GM12878 (cell line): Measurements from ENCODE around the gene BBX. TPM values are rescaled to one million over a fixed set of nuclear protein-coding genes. Genes with fewer than 3 reads are reported as not detected.

Experiments
- ATAC-seq: fragments of 200-7000 bp; cut with Tn5 transposase; 3 replicates; pipeline ENCODE4 v1.9.1; 2020; ENCODE audit warnings: mild to moderate bottlenecking, moderate library complexity
- BruUV-seq: library from RNA; stranded (reverse); fragments of 400-500 nt; replicated peaks from 2 replicates; lab custom pipeline; 2021; lab: Mats Ljungman, UMichigan
- CTCF ChIA-PET: fragments of 300-600 bp; sonication (Branson Sonifier 250); formaldehyde crosslinking; extraction: SDS; loops from one replicate; lab custom pipeline; 2021; ENCODE audit warnings: inconsistent platforms; lab: Yijun Ruan, JAX
- POLR2A ChIA-PET: fragments of 350-600 bp; formaldehyde crosslinking; extraction: SDS; loops from one replicate; lab custom pipeline; 2021; ENCODE audit warnings: inconsistent platforms; lab: Charles Lee
- RAD21 ChIA-PET: fragments of 300-600 bp; sonication (Branson Sonifier 250); formaldehyde crosslinking; loops from one replicate; lab custom pipeline; 2023; ENCODE audit warnings: antibody characterized with exemption; ENCODE audit not compliant: unreplicated experiment; lab: Charles Lee
- SMC1A ChIA-PET: fragments of 300-600 bp; sonication (Branson Sonifier 250); formaldehyde crosslinking; loops from one replicate; lab custom pipeline; 2023; ENCODE audit not compliant: unreplicated experiment, uncharacterized antibody; lab: Charles Lee
- DNase-seq: peaks from one replicate; pipeline ENCODE4 v3.0.0-alpha.2; 2011; ENCODE audit warnings: low read depth, low spot score
- FAIRE-seq: peaks from 3 replicates; lab custom pipeline; 2011; peaks lifted over from hg19 to GRCh38; lab: Jason Lieb, UNC
- H2AFZ ChIP-seq: 2 replicates; pipeline ENCODE4 v1.6.0; 2011; ENCODE audit warnings: low read depth, low read length, control low read depth; ENCODE audit not compliant: control insufficient read depth
- H3K27ac ChIP-seq: 2 replicates; pipeline ENCODE4 v1.5.1; 2011; ENCODE audit warnings: control low read depth; ENCODE audit not compliant: control insufficient read depth, insufficient read depth
- H3K27me3 ChIP-seq, 2 experiments: replicated peaks in 1 of 2; 2 replicates each; pipeline versions ENCODE4 v1.6.0 to v1.6.1; 2011; ENCODE audit warnings: low read length in 1 of 2; ENCODE audit not compliant: control insufficient read depth in 2 of 2, insufficient read depth in 2 of 2
- H3K36me3 ChIP-seq, 2 experiments: 2 replicates each; pipeline ENCODE4 v1.5.1; 2011; ENCODE audit warnings: low read length in 1 of 2; ENCODE audit not compliant: control insufficient read depth in 2 of 2, insufficient read depth in 2 of 2
- H3K4me1 ChIP-seq: 2 replicates; pipeline ENCODE4 v1.6.1; 2011; ENCODE audit warnings: mild to moderate bottlenecking, low read length, moderate library complexity, mixed read lengths; ENCODE audit not compliant: control insufficient read depth, insufficient read depth
- H3K4me2 ChIP-seq: 2 replicates; pipeline ENCODE4 v1.6.0; 2011; ENCODE audit warnings: control low read depth; ENCODE audit not compliant: control insufficient read depth, insufficient read depth
- H3K4me3 ChIP-seq: fragments of 200-600 bp; sonication (generic); 2 replicates; pipeline ENCODE4 v1.5.1; 2016
- H3K79me2 ChIP-seq: 2 replicates; pipeline ENCODE4 v1.6.0; 2011; ENCODE audit warnings: low read length; ENCODE audit not compliant: control insufficient read depth, insufficient read depth
- H3K9ac ChIP-seq: 2 replicates; pipeline ENCODE4 v1.8.0; 2011; ENCODE audit warnings: low read length, control low read depth, mixed read lengths; ENCODE audit not compliant: control insufficient read depth, insufficient read depth
- H3K9me3 ChIP-seq: replicated peaks from 3 replicates; pipeline ENCODE4 v1.5.1; 2011; ENCODE audit warnings: mild to moderate bottlenecking, low read length; ENCODE audit not compliant: control insufficient read depth, insufficient read depth
- H4K20me1 ChIP-seq: 2 replicates; pipeline ENCODE4 v1.6.0; 2011; ENCODE audit not compliant: control insufficient read depth, insufficient read depth
- BACH1 ChIP-seq: fragments of 450-650 bp; IDR thresholded peaks from 2 replicates; pipeline ENCODE4 v1.6.1; 2017; ENCODE audit warnings: mild to moderate bottlenecking, borderline replicate concordance
- CHD1 ChIP-seq: IDR thresholded peaks from 2 replicates; pipeline ENCODE4 v1.6.1; 2012; ENCODE audit warnings: low read depth, low read length, improper control_type of control experiment
- ELK1 ChIP-seq: IDR thresholded peaks from 2 replicates; pipeline ENCODE4 v1.6.1; 2012; ENCODE audit warnings: low read depth, low read length, improper control_type of control experiment
- MAX ChIP-seq: IDR thresholded peaks from 2 replicates; pipeline ENCODE4 v1.6.1; 2012; ENCODE audit warnings: low read depth, low read length, improper control_type of control experiment
- MYC ChIP-seq: IDR thresholded peaks from 2 replicates; pipeline ENCODE4 v1.6.1; 2011; ENCODE audit warnings: mild to moderate bottlenecking, low read length, moderate library complexity, inconsistent platforms; ENCODE audit not compliant: insufficient read depth, insufficient replicate concordance, insufficient read length, severe bottlenecking
- NR2C1 ChIP-seq: fragments of 450-650 bp; IDR thresholded peaks from 2 replicates; pipeline ENCODE4 v1.6.1; 2017; ENCODE audit warnings: antibody characterized with exemption, mild to moderate bottlenecking, moderate library complexity
- NRF1 ChIP-seq: conservative IDR thresholded peaks from 2 replicates; pipeline ENCODE4 v1.6.1; 2011; ENCODE audit warnings: mild to moderate bottlenecking, low read depth, low read length, improper control_type of control experiment
- REST ChIP-seq: IDR thresholded peaks from 2 replicates; pipeline ENCODE4 v1.6.1; 2012; ENCODE audit warnings: mild to moderate bottlenecking, low read depth, low read length
- YBX1 ChIP-seq: fragments of 450-650 bp; IDR thresholded peaks from 2 replicates; pipeline ENCODE4 v1.6.1; 2016; ENCODE audit warnings: antibody characterized with exemption
- ZBTB4 ChIP-seq: fragments of 450-650 bp; formaldehyde crosslinking; IDR thresholded peaks from 2 replicates; pipeline ENCODE4 v1.4.0; 2022; ENCODE audit warnings: mild to moderate bottlenecking, moderate library complexity
- WGBS: methylation state at CpG from one replicate; pipeline ENCODE4 v1.1.6; 2016; ENCODE audit warnings: low lambda C conversion rate; ENCODE audit not compliant: insufficient replicate concordance, insufficient coverage; ENCODE audit errors: missing lambda C conversion rate; 5-methylcytosine and 5-hydroxymethylcytosine counted together
- in situ Hi-C: fragments of 300-500 bp; cut with MboI; formaldehyde crosslinking; loops from 9 replicates; pipeline ENCODE4 v1.14.3; 2018; ENCODE audit warnings: mixed read lengths
- intact Hi-C: fragments of 100-400 bp; cut with micrococcal nuclease; formaldehyde crosslinking; loops from one replicate; pipeline ENCODE4 v1.14.2; 2022; ENCODE audit not compliant: unreplicated experiment
- polyA plus RNA-seq, 11 experiments: library from polyadenylated mRNA; depleted of rRNA in 4 of 11; unstranded in 6 of 11; stranded (reverse) in 5 of 11; fragments of >200 nt; fragmentation: Nextera tagmentation in 4 of 11; fragmentation: Illumina TruSeq in 1 of 11; extraction: Ambion mirVana in 4 of 11; extraction: Trizol in 1 of 11; gene quantifications; 1 replicate in 1 of 11; 2 replicates in 10 of 11; pipeline versions ENCODE4 v1.2.1 to v1.2.3, GENCODE V29; 2011 to 2016; ENCODE audit warnings: inconsistent platforms in 2 of 11, missing spikeins in 2 of 11, low read depth in 1 of 11
- total RNA-seq, 4 experiments: library from RNA; depleted of rRNA in 3 of 4; stranded (reverse); fragments of >200 nt in 3 of 4; fragmentation: Illumina TruSeq in 1 of 4; extraction: Trizol in 1 of 4; gene quantifications; 2 replicates each; pipeline versions ENCODE4 v1.2.1 to v1.2.3, GENCODE V29; 2013 to 2021

BBX gene
- total and polyA plus RNA-seq, 10 of the 15 experiments (the other 5 are each of a cell fraction or from before 2014, with no cell fraction given): 13.3 to 38.5 (median 32.0) TPM

GRCh38 chr3:107487490-107487889 is 35.3 kb upstream of the BBX start (continued):
- TF ChIP-seq REST (no peak), NR2C1 (no peak), MYC (no peak), NRF1 (no peak), BACH1 (no peak), YBX1 (no peak)

GRCh38 chr3:107488942-107489341 is 33.8 kb upstream of the BBX start:
- Histone ChIP-seq H3K79me2 (no peaks in the 10 kb centered on the region), H4K20me1 (no peaks in the 10 kb centered on the region), H3K27me3 (no peaks in the 10 kb centered on the region), H3K9me3 (no peaks in the 10 kb centered on the region), H3K4me1 (no peaks in the 10 kb centered on the region), H3K9ac (no peak overlapping the region), H2AFZ (no peak overlapping the region), H3K4me3 (no peak overlapping the region), H3K4me2 (no peak overlapping the region), H3K36me3 (no peaks in the 10 kb centered on the region), H3K27ac (no peak overlapping the region)
- in situ Hi-C loops (no loop called here), intact Hi-C loops (no loop called here)
- 71% methylated on average over 4 of the region's 4 CpGs for WGBS
- ChIA-PET RAD21 (no interaction called here), POLR2A (no interaction called here), CTCF (interaction anchor here (1.2 kb wide), 1 partner anchor 22 kb away, joined by 3 read pairs; no protein-coding TSS in a partner anchor), SMC1A (no interaction called here)
- FAIRE-seq (no peak), DNase-seq (no peak), ATAC-seq (no peak)
- no TSS peak for BruUV-seq
- TF ChIP-seq ELK1: no peak
- TF ChIP-seq REST: no peak
- TF ChIP-seq BACH1: no peak
- TF ChIP-seq CHD1: no peak
- TF ChIP-seq MAX: no peak
- no peak for TF ChIP-seq ZBTB4 (CRISPR knock-in tag)
